ENCODE data around the gene TRAPPC3. TPM values are rescaled to one million over a fixed set of nuclear protein-coding genes. Genes with fewer than 3 reads are reported as not detected.
"Not testable (repeated sequence)": the region's sequence is repeated elsewhere in the genome, so short reads cannot be mapped to it uniquely, and the experiment has no call there.

The TRAPPC3 gene
- polyA plus RNA-seq (2013, experiment 1 of 2; ENCODE audit: insufficient read length): 54.8 TPM
- 53.2 TPM for polyA plus RNA-seq (2013, experiment 2 of 2; ENCODE audit: insufficient read length)

DNA sequence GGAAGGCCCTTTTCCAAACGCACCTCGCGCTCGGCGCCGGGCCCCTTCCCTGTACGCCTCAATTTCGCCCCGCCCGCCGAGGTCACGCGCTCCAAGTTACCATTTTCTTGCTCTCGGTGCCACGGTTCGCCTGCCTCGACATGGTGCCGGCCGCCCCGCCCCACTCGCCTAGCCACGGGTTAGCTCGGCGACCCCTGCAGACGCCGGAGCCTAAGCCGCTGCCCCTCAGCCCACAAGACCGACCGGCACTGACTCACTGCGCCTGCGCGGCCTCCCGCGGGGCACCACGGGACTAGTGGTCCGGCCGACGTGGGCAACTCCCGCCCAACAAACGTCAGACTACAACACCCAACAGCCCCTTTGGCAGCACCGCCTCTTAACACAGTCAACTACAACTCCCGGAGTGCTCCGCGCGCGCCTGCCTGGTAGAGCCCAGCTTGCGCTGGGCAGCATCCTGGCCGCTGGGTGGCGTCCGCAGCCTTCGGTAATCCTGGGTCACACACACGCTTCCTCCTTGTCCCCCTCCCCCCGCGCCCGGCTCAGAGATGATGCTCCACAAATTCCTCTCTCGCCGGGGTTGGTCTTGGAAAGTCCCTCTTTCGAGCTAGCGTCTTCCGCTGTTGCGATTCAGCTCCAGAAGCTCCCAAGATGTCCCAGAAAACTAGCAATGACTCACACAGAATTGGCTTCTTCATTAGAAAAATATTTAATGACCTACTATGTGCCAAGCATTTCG lies at the start of gene TRAPPC3:
TSS of gene TRAPPC3 (minus strand) at position 250 of the 736 bp plus-strand sequence. CDS start at position 142, 108 bp downstream.
- peak; percentile 100 for DNase-seq

- DNase-seq: no peak
Measured at GRCh38 chr1:36198641-36199040, 49.4 kb upstream of the TRAPPC3 start.

GRCh38 chr1:36196805-36197204 lies 47.5 kb upstream of the TRAPPC3 start:
- DNase-seq: not testable (repeated sequence)

- DNase-seq: peak; percentile 91
Measured at GRCh38 chr1:36187800-36188593, 38.7 kb upstream of the TRAPPC3 start.

DNA sequence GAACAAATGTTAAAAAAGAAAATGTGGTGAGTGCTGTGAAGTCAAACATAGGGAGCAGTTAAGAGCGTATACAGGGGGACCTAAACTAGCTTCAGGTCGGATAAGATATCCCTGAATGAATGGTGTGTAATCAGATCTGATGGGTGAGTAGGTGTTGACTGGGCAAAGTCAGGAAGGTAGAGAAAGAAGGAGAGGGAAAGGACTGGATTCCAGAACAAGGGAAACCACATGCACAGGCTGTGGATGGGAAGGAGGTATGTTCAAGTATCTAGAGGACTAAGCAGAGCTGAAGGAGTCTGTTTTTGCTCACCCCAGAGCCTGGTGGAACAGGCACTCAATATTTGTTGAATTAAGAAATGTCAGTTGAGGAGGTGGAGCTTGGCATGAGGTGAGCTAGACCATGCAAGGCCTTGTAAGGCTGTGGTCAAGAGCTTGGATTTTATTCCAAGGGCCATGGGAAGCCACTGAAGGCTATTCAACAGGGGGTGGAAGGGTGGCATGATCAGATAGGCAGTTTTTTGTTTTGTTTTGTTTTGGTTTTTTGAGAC lies 34.1 kb upstream of the TRAPPC3 start:
- DNase-seq: no peak

DNA sequence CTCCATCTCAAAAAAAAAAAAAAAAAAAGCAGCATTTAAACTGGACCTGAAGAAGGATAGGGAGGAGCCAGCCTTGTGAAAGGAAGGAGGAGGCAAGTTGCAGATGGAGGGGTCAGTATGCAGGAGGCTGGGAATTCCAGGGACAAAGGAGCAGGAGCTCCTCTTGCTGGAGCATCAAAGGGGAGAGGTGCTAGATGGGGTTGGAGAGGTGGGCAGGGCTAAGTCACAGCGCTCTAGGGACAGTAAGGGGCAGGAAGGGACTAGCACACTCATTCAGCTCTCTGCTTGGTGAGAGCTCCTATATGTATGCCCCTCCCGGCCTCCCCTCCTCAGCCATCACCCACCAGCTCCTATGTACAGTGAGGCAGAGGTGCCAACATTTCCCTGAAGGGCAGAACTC lies 33.4 kb upstream of the TRAPPC3 start:
- DNase-seq: no peak

GRCh38 chr1:36179220-36179600 lies 29.9 kb upstream of the TRAPPC3 start:
- DNase-seq: no peak

GRCh38 chr1:36178471-36179219 lies 29.4 kb upstream of the TRAPPC3 start:
- DNase-seq: no peak

- DNase-seq: no peak
Measured at GRCh38 chr1:36177589-36178431, 28.5 kb upstream of the TRAPPC3 start.

GRCh38 chr1:36176106-36176949 lies 27.0 kb upstream of the TRAPPC3 start:
- no peak for DNase-seq

DNA sequence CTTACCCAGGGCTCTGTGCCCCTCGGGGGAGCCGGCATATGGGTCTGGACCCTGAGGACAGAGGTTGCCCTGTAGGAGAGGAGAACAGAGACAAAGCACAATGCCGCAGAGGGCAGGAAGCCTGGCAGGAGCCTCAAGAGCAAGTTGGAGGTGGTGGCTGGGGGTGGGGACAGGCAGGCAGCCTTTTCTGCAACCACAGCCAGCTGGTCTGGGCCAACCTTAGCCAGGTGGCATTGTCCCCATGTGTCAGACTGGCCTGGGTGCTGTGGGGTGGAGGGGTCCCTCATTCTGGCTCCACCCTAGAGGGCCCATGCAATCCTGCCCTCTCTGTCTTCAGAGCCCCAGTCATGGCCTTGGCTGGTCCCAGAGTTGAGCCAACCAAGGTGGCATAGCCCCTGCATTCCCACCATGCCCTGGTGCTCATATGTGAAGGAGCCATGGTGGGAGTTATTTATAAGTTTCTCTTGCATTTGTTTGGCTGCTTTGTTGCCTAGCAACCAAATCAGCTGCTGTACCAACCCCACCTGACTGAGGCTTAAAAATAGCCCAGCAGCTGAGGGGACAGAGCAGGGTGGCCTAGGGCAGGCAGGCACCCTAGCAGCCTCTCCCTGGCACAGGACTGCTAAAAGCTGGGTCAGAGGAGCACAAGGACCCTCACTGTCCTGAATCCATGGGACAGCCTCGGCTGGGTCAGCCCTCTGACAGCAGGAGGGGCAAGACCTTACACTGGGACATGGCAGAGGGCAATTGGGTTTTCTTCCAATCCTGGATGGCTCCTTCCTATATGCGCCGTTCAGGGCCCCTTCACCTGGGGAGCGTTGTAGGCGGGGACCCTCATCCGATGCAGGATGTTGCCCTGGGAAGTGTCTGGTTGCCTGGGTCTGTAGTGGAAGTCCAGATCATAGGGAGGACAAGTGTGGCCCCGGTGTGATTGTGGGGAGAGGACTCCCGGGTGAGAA lies 26.1 kb upstream of the TRAPPC3 start:
- DNase-seq: no peak

GRCh38 chr1:36174713-36175112 lies 25.4 kb upstream of the TRAPPC3 start:
- no peak for DNase-seq

- peak; percentile 34 for DNase-seq
Measured at GRCh38 chr1:36172983-36173382, 23.7 kb upstream of the TRAPPC3 start.

GRCh38 chr1:36172017-36172747 lies 22.9 kb upstream of the TRAPPC3 start:
- DNase-seq: no peak

GRCh38 chr1:36170643-36171412 lies 21.5 kb upstream of the TRAPPC3 start:
- DNase-seq: no peak

GRCh38 chr1:36168514-36168913 lies 19.2 kb upstream of the TRAPPC3 start:
- no peak for DNase-seq

DNA sequence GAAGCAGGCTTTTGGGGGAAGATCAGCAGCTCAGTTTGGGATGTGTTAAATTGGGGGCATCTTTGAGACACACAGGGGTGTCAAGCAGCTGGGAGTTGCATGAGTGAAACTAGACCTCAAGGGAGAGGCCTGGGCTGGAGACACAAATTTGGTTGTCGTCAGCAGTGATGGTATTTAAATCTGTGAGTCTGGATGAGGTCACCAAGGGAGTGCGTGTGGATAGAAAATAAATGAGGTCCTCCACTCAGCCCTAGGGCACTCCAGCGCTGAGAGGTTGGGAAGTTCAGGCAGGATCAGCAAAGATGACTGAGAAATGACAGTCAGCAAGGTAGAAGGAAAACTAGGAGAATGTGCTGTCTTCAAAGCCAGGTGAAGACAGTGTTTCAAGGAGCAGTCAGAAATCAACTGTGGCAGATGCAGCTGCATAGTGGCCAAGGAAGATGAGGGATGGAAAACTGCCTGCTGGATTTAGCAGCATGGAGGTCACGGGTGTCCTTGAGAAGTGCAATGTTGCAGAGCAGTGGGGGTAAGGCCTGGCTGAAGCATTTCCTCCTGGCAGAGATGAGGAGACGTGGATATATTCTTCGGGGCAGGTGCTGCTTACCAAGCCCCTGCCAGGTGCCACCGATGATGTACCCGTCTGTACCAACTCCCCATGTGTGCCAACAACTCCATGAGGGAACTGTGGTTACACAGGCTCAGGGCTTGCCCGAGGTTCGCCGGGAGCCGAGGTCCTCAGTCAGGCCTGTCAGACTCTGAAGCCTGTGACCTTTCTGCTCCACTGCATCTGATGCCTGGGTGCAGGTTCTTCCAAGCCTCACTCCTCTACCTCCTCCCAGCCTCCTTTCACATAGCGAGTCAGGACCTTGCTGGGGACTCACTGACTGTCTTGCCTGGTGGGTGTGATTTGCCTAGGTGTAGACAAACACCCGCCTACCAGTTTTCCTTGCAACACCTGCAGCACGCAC lies 17.9 kb upstream of the TRAPPC3 start:
- no peak for DNase-seq

All from fibroblast of skin of scalp (primary cell).